IMR-90 (cell line): ENCODE results near the gene EEPD1. TPM values are rescaled to one million over a fixed set of nuclear protein-coding genes. Genes with fewer than 3 reads are reported as not detected.
A peak's percentile ranks its signal among the peaks of the same experiment; 100 is the strongest.

Source experiments
- CEBPB ChIP-seq: IDR thresholded peaks from 2 replicates; pipeline ENCODE4 v1.6.1; 2012; ENCODE audit warnings: low read depth, low read length, improper control_type of control experiment
- FOS ChIP-seq: fragments of 150-350 bp; IDR thresholded peaks from 2 replicates; pipeline ENCODE4 v1.6.1; 2016; ENCODE audit warnings: low read depth, low read length
- MAFK ChIP-seq: IDR thresholded peaks from 2 replicates; pipeline ENCODE4 v1.6.1; 2012; ENCODE audit warnings: low read depth, low read length, improper control_type of control experiment
- SMC3 ChIP-seq: fragments of 150-350 bp; IDR thresholded peaks from 2 replicates; pipeline ENCODE4 v1.6.1; 2016; ENCODE audit warnings: low read depth, mild to moderate bottlenecking, antibody characterized with exemption, low read length, moderate library complexity
- polyA plus RNA-seq, 3 experiments: library from polyadenylated mRNA; depleted of rRNA; stranded (reverse); fragments of >200 nt; gene quantifications; 2 replicates each; pipeline ENCODE4 v1.2.3, GENCODE V29; 2012; ENCODE audit warnings: low replicate concordance in 1 of 3
- total RNA-seq: library from RNA; depleted of rRNA; stranded (reverse); fragments of >200 nt; gene quantifications from 2 replicates; pipeline ENCODE4 v1.2.3, GENCODE V29; 2012

EEPD1 gene
- total and polyA plus RNA-seq, 2 of the 4 experiments (the other 2 are of a cell fraction), result 7.3 to 15.2 TPM

DNA sequence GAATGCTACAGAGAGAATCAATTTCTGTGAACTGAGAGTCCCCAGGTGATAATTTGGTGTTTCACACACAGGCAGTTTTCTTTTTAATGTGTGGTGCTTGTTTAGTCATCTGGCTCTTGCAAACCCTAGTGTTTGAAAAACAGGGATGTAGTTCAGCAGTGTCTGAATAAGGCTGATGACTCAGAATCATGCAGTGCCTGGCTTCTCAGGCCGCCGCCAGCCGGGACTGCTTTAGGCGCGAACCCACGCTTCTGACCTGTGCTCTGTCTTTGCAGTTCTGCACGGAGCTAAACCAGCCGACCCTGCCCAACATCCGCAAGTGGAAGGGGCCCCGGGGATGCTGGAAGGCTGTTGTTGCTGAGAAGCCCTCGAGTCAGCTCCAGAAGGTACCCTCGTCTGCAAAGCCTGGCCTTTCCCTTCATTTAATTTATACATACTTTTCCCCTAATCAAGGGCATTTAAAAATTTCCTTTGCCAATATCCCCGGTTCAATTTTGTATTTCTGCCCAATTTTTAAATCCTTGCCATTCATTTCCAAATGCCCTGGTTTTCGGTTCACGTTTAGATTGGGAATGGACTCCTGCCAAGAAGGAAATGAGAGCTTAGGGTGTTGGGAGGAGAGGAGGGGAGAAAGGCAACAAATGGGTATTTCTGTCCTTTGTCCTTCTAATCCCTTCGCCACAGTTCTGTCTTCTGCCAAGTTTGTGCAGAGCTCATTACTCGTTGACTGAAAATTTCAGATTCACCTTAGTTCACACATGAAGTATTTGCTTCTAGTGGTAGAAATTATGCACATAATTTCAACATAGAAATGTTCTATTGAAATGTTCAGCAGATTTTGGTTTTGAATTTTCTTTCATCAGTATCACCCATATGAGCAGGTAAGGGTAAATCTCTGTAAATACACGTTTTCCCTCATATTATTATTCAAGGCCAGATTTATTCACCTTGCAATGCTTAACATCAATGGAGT lies 128.1 kb downstream of the EEPD1 start (continued):
- TF ChIP-seq MAFK (no peak), CEBPB (no peak), SMC3 (peak; percentile 18; the same call in 1 of the 2 replicates), FOS (peak; percentile 89)
